ENCODE data around the gene TTC39A. TPM values are rescaled to one million over a fixed set of nuclear protein-coding genes. Genes with fewer than 3 reads are reported as not detected.
"Not testable (repeated sequence)": the region's sequence is repeated elsewhere in the genome, so short reads cannot be mapped to it uniquely, and the experiment has no call there.

The TTC39A gene
- total RNA-seq, 1 donor from 2014 or later = 18.0 TPM

- intact Hi-C loops (cut with micrococcal nuclease) = no loop called here
- DNase-seq = no peak
- ATAC-seq = no peak
Observed at GRCh38 chr1:51341876-51342496, 11.6 kb upstream of the TTC39A start.

- DNase-seq = no peak
- ATAC-seq = no peak
- intact Hi-C loops (cut with micrococcal nuclease) = no loop called here
Observed at GRCh38 chr1:51340380-51340779, 10.0 kb upstream of the TTC39A start.

- intact Hi-C loops (cut with micrococcal nuclease) = no loop called here
- DNase-seq = no peak
- ATAC-seq = no peak
Observed at GRCh38 chr1:51336711-51337110, 6.3 kb upstream of the TTC39A start.

- ATAC-seq (no peak), DNase-seq (no peak)
- intact Hi-C loops (cut with micrococcal nuclease) = no loop called here
Observed at GRCh38 chr1:51336004-51336403, 5.6 kb upstream of the TTC39A start.

- DNase-seq (no peak), ATAC-seq (peak; percentile 54)
- intact Hi-C loops (cut with micrococcal nuclease) = no loop called here
Observed at GRCh38 chr1:51331206-51332100, 1.1 kb upstream of the TTC39A start.

GRCh38 chr1:51329443-51330325 lies 678 bp downstream of the TTC39A start:
- intact Hi-C loops (cut with micrococcal nuclease) = no loop called here
- ATAC-seq (peak; percentile 73), DNase-seq (peak; percentile 82)

GRCh38 chr1:51328926-51329325 lies 1.4 kb downstream of the TTC39A start:
- intact Hi-C loops (cut with micrococcal nuclease) = no loop called here
- DNase-seq = no peak
- ATAC-seq = no peak

GRCh38 chr1:51328279-51328678 lies 2.1 kb downstream of the TTC39A start:
- intact Hi-C loops (cut with micrococcal nuclease) = no loop called here
- ATAC-seq (no peak), DNase-seq (no peak)

GRCh38 chr1:51327386-51327785 lies 3.0 kb downstream of the TTC39A start:
- DNase-seq (no peak), ATAC-seq (no peak)
- intact Hi-C loops (cut with micrococcal nuclease) = no loop called here

- peak; percentile 40 for DNase-seq
- ATAC-seq = peak; percentile 37
- intact Hi-C loops (cut with micrococcal nuclease) = no loop called here
Observed at GRCh38 chr1:51326839-51327238, 3.5 kb downstream of the TTC39A start.

GRCh38 chr1:51325878-51326755 lies 4.2 kb downstream of the TTC39A start:
- DNase-seq = no peak

GRCh38 chr1:51325391-51325790 lies 5.0 kb downstream of the TTC39A start:
- ATAC-seq (no peak), DNase-seq (no peak)
- intact Hi-C loops (cut with micrococcal nuclease) = no loop called here

More at GRCh38 chr1:51325878-51326755, 4.2 kb downstream of the TTC39A start:
- intact Hi-C loops (cut with micrococcal nuclease) = no loop called here
- peak; percentile 68 for ATAC-seq

GRCh38 chr1:51325011-51325385 lies 5.4 kb downstream of the TTC39A start:
- DNase-seq; intact Hi-C loops (cut with micrococcal nuclease); ATAC-seq: not testable (repeated sequence)

GRCh38 chr1:51324251-51325010 lies 5.9 kb downstream of the TTC39A start:
- intact Hi-C loops (cut with micrococcal nuclease) = no loop called here
- ATAC-seq (no peak), DNase-seq (no peak)

GRCh38 chr1:51323778-51324177 lies 6.6 kb downstream of the TTC39A start:
- intact Hi-C loops (cut with micrococcal nuclease) = no loop called here
- ATAC-seq (no peak), DNase-seq (no peak)

- ATAC-seq = no peak
Observed at GRCh38 chr1:51322417-51323101, 7.8 kb downstream of the TTC39A start.

GRCh38 chr1:51321924-51322280 lies 8.5 kb downstream of the TTC39A start:
- DNase-seq = no peak
- no peak for ATAC-seq
- intact Hi-C loops (cut with micrococcal nuclease) = no loop called here

More at GRCh38 chr1:51322417-51323101, 7.8 kb downstream of the TTC39A start:
- intact Hi-C loops (cut with micrococcal nuclease) = no loop called here
- no peak for DNase-seq
